Measurements from ENCODE around the gene CENPP.

The CENPP gene

DNA sequence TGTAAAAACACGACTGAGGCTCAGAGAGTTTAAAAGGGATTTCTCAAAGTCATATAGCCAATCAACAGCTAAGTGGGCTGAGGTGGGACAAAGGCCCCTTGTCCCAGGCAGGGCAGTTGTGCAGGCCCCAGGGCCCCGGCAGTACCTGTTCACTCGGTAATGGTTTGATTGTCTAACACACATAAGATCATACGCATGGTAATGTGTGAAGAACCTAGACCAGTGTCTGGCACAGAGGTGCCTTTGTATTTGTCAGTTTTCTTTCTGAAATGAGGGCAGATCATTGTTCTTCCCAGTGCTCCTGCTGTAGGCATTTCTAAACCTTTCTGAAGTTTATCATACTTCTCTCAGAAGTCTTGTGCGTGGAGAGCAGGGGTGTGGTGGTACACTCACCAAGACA is 277.3 kb downstream of the CENPP start:
- DNase-seq, result no peak

- DNase-seq, result no peak
Observed at GRCh38 chr9:92603990-92604389, 278.2 kb downstream of the CENPP start.

GRCh38 chr9:92605224-92605623 is 279.5 kb downstream of the CENPP start:
- DNase-seq, result no peak

DNA sequence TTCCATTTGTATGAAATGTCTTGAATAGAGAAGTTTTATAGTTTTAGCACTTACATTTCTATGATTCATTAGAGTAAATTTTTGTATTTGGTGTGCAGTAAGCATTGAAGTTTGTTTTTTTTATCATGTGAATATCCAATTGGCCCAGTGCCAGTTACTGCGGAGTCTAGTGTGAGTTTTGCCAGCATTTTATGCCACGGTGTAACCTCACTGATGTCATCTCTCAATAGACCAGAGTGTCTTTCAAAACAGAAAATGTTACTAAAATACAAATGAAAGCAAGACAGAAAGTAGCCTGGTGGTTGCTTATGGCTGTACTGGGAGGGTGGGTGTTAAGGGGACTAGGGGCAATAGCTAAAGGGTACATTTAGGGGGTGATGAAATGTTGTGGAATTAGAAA is 281.3 kb downstream of the CENPP start:
- no peak for DNase-seq

DNA sequence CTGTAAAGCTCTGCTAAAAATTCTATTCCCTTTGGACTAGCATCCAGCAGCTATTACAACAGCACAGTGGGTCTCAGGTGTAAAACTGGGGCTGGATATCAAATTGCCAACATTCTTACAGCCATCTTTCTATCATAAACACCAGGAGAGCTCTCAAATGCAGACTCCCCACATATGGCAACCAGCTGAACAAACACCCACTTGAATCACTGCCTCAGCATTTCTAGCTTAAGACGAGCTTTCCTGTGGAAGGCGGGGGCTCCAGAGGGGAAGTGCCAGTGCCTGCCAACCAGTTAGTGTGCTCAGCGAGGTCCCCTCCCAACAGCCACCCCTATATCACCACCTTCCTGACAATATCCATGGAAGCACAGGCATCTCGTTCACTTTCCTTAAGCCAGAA is 282.0 kb downstream of the CENPP start:
- no peak for DNase-seq

- DNase-seq, result no peak
Observed at GRCh38 chr9:92608241-92608908, 282.6 kb downstream of the CENPP start.

GRCh38 chr9:92608909-92609445 is 283.2 kb downstream of the CENPP start:
- no peak for DNase-seq

DNA sequence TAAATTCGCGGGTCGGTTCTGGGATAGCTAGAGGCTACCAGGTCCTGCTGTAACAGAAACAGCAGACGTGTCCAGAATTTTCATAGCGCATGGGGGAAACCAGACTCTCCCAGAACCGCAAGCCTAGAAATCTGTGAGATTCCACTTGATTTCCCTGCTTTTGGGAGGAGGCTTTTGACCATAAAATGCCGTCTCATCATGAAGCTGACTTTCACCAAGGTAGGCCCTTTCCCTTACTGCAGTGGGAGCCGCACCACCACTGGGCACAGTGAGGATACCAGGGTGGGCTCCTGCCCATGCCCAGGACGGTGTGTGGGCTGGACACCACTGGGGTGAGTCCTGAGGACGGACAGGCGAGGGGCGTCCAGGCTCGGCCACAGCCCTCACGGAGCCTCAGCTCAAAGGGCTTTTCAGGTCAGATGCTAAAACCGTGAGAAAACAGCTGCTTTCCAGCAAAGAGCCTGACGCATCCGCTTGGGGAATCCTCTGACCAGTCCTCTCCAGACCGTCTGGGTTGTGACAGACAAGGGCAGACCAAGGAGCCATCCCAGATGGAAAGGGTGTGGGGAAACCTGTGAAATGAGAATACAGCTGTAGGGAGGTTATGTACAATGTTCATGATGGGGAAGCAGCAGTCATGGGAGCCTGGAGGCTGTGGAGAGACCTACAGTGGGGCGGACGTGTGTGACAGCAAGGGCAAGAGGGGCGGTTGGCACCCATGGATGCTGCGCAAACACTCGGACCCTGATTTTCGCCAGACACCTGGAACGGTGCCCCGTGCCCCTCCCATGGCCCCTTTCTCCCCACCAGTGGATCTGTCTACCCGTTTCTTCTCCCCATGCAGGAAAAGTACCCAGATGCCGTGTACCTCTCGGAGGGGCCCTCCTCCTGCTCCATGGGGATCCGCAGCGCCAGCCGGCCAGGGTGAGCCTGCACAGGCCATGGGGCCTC is 285.0 kb downstream of the CENPP start:
- DNase-seq, result no peak

GRCh38 chr9:92611621-92612285 is 286.0 kb downstream of the CENPP start:
- no peak for DNase-seq

GRCh38 chr9:92612292-92612691 is 286.5 kb downstream of the CENPP start:
- DNase-seq, result no peak

DNA sequence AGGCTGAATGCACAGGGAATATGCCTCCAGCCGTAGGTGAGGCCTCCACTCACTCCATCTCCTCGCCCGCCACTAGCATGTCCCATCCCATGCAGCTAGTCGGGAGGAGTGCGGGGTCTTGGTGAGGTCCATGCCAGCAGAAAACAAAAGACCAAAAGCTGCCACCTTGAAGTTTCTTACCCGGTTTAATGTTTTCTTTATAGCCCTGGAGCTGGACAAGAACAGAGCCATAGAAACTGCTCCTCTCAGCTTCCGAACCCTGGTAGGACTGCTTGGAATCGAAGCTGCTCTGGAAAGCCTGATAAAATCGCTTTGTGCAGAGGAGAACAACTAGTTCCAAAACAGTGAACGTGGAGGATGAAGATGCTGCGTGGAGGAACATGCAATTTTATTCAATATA is 287.1 kb downstream of the CENPP start:
- DNase-seq, result no peak

- DNase-seq, result no peak
Observed at GRCh38 chr9:92613268-92614122, 287.7 kb downstream of the CENPP start.

DNA sequence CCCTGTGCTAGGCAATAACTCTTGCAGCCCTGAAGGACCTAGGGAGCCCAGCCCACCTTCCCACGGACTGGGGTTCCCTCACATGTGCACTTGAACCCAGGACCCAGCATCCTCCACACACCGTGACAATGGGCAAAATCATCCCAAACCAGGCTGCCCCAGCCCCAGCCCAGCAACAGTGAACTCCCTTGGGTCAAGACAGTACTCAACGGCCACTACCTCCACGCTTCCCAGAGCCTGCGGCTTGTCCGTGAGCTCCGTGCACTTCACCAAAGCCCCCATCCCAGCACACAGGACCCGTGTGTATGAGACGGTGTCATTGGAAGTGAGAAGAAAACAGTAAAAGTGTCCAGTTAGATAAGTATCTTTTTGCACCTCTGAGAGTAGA is 288.4 kb downstream of the CENPP start:
- DNase-seq, result no peak

DNA sequence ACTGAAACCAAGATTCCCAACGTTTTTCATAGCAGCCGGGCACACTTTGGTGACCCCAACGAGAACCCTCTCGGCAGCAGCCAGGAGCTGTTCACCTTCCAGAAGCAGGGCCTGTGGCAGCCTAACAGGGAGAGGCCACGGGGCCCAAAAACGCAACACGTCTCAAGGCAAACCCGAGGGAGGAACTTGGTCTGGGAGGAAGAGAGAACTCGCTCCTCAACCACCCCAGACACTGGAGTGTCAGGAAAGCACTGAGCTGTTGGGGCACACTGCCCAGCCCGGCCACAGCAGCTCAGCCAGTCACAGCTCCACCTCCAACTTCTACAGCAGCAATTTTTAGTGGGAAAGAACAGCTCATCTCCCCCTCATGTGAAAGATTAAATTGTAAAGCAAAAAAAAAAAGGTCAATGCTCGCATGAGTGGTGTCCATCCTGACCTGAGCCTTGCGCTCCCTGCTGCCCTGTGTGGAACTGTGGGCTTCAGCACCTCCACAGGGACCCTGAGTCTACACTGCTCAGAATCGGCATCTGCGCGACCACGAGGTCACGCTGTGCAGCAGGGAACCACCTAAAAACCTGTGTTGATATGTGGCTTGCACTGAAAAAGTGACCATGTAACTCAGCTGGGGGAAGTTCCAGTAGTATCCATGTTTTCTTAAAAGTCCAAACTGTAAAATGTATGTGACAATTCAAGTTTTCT is 289.2 kb downstream of the CENPP start:
- no peak for DNase-seq

DNA sequence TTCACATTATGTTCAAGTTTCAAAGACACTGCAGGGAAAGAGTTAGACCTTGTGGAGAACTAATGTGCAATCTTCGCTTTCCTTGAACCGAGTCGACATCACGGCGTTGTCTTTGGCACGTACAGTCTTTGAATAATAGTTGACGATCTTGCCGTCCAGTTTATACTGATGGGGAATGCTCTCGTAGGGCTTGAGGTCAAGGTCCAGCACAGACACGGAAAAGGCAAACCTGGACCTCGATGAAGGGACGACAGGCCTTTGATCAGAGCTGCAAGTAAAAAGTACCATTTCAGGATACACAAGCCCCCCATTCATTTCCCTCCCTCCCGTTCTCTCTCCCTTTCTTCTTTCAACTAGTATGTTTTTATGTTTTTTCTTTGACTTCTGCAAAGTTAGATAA is 290.0 kb downstream of the CENPP start:
- no peak for DNase-seq

DNA sequence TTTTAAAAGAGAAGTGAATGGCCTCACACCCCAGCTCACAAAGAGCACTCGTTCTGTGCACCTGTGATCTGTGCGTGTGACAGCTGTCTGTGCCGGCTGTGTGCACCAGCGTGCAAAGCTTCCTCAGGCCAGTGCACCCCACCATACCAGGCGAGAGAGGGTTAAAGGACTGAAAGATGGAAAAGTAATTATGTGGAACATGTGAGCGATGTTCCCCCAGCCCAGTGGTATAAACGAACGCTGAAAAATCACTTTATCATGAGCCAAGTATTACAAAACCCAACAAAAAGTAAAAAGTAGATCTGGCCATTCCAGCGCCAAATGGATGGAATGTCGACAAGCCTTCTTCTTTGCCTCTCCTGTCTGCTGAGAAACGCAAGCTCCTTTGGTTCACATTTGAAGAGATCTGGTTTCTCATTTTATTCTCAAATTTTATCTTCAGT is 290.5 kb downstream of the CENPP start:
- no peak for DNase-seq

DNA sequence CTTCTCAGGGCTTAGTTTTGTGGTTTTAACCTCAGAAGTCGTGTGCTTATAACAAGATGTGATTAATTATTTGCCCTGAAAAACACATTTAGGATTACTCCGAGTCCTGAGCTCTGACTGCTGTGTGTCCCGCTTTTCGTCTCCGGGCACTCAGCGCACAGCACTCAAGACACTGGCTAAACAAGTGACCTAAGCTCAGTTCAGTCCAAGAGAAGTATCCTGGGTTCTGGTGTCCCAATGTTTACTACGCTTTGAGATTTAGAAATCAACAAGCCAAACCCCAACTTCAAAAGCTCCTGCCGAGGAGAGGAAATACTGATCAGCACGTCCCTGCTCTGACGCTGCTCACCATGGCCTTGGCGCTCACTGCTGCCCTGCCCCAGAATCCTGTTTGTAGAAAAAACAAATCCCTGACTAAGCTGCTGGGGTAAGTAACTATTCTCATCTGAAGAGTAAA is 290.9 kb downstream of the CENPP start:
- DNase-seq, result no peak

- no peak for DNase-seq
Observed at GRCh38 chr9:92617195-92617813, 291.6 kb downstream of the CENPP start.

DNA sequence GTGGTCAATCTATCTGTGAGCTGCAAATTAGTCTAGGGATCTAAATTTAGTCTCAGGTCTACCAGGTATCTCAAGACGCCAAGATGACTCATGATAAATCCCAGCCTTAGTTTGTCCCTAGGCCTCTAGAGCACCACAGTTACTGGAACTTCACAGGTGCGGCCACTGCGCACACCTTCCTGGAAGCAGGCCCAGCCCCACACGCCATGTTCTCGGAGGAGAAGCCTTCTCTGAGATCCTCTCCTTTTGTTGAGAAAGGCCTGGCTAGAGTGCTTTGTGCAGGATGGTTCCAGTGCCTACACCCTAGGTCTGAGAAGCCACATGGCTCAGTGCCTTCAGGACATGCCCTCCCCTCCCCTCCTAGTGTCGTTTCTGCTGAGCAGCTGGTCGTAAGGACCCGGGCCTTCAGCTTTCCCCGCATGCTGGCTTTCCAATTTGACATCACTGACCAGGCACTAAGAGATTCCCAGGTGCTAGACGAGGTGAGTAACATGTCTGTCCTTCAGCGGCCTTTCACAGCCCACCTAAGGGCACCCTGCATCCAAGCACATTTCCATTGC is 292.3 kb downstream of the CENPP start:
- DNase-seq, result no peak

GRCh38 chr9:92618633-92619225 is 293.0 kb downstream of the CENPP start:
- DNase-seq, result no peak

Measured in RPMI8226 (cell line).